T-helper 1 cell treated with Interleukin-12 subunit alpha and Interleukin-12 subunit beta and Interleukin-4 antibody, amounts not matched to agents 30 ng/mL and 1 ng/mL, for 36 hours (primary cell): ENCODE data around the gene EXTL1. TPM values are rescaled to one million over a fixed set of nuclear protein-coding genes. Genes with fewer than 3 reads are reported as not detected.

Experiments used
- intact Hi-C: fragments of 100-400 bp; cut with micrococcal nuclease; formaldehyde crosslinking; loops from one replicate; pipeline ENCODE4 v1.15.1; 2024
- total RNA-seq: library from RNA; stranded (reverse); gene quantifications from 2 replicates; pipeline ENCODE4 v1.2.3, GENCODE V29; 2022

EXTL1 gene
- total RNA-seq, 1 donor from 2014 or later, result not detected

GRCh38 chr1:25997828-25998761 lies 23.5 kb upstream of the EXTL1 start, which contains the start of gene PAFAH2:
TSS of gene PAFAH2 (minus strand) at chr1:25998063. CDS start at chr1:25990816, 7,247 bp downstream.
- intact Hi-C loops, result loop anchor here (1.0 to 2.0 kb wide), 15 partner anchors 8 to 766 kb away; partner anchors contain the start of genes AUNIP, CEP85, MACO1 and RSRP1

- intact Hi-C loops, result loop anchor here (2.0 kb wide), 1 partner anchor 568 kb away; the partner anchor contains the start of gene MACO1
Measured at GRCh38 chr1:25999041-25999800, 22.4 kb upstream of the EXTL1 start.

GRCh38 chr1:26003262-26003661 lies 18.3 kb upstream of the EXTL1 start:
- intact Hi-C loops, result no loop called here

GRCh38 chr1:26003756-26004155 lies 17.8 kb upstream of the EXTL1 start:
- intact Hi-C loops, result no loop called here

- intact Hi-C loops, result no loop called here
Measured at GRCh38 chr1:26005434-26006105, 16.0 kb upstream of the EXTL1 start.

- intact Hi-C loops, result no loop called here
Measured at GRCh38 chr1:26006710-26007109, 14.9 kb upstream of the EXTL1 start.

GRCh38 chr1:26009796-26010447 lies 11.7 kb upstream of the EXTL1 start:
- intact Hi-C loops, result no loop called here

- intact Hi-C loops, result no loop called here
Measured at GRCh38 chr1:26010825-26011224, 10.8 kb upstream of the EXTL1 start.

- intact Hi-C loops, result no loop called here
Measured at GRCh38 chr1:26012864-26013263, 8.7 kb upstream of the EXTL1 start.

GRCh38 chr1:26014179-26014578 lies 7.4 kb upstream of the EXTL1 start:
- intact Hi-C loops, result no loop called here

GRCh38 chr1:26015358-26015757 lies 6.2 kb upstream of the EXTL1 start:
- intact Hi-C loops, result no loop called here

GRCh38 chr1:26016258-26016952 lies 5.2 kb upstream of the EXTL1 start:
- intact Hi-C loops, result no loop called here

- intact Hi-C loops, result no loop called here
Measured at GRCh38 chr1:26016953-26017545, 4.5 kb upstream of the EXTL1 start.

- intact Hi-C loops, result no loop called here
Measured at GRCh38 chr1:26017606-26018005, 4.0 kb upstream of the EXTL1 start.

- intact Hi-C loops, result no loop called here
Measured at GRCh38 chr1:26019641-26020315, 1.8 kb upstream of the EXTL1 start.

- intact Hi-C loops, result no loop called here
Measured at GRCh38 chr1:26020330-26020768, 1.2 kb upstream of the EXTL1 start.

- intact Hi-C loops, result no loop called here
Measured at GRCh38 chr1:26020941-26021646, 481 bp upstream of the EXTL1 start.

- intact Hi-C loops, result no loop called here
Measured at GRCh38 chr1:26022404-26022779, 817 bp downstream of the EXTL1 start.

- intact Hi-C loops, result no loop called here
Measured at GRCh38 chr1:26023009-26023408, 1.4 kb downstream of the EXTL1 start.
